Astrocyte of the cerebellum (primary cell): ENCODE data around the gene C4BPA.

Source experiments
- DNase-seq: peaks from one replicate; pipeline ENCODE4 v3.0.0-alpha.2; 2011; ENCODE audit warnings: low read depth
- H3K4me3 ChIP-seq: 2 replicates; pipeline ENCODE4 v1.5.1; 2011; ENCODE audit warnings: mild to moderate bottlenecking, low read depth, low read length, moderate library complexity
- CTCF ChIP-seq: IDR thresholded peaks from 2 replicates; pipeline ENCODE4 v1.5.1; 2012; ENCODE audit warnings: low read length, low read depth, moderate library complexity, mild to moderate bottlenecking; ENCODE audit errors: missing control alignments
- in situ Hi-C: cut with HindIII; loops from 2 replicates; pipeline ENCODE4 v1.10.0; 2017; ENCODE audit warnings: low sequenced_read_pairs

The C4BPA gene

DNA sequence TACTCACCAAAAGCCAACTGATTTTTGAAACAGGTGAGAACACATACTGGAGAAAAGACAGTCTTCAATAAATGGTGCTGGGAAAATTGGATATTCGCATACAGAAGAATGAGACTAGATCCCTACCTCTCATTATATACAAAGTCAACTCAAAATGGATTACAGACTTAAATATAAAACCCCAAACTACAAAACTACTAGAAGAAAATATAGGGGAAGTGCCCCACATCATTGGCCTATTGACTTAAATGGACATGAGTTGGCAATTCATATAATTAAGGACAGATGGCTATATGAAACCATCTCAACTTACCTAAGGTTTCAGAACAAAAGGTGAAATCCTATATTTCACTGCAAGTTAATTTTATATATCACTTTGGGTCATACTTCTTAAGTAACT is 60.1 kb downstream of the C4BPA start:
- DNase-seq = no peak
- H3K4me3 ChIP-seq = no peak overlapping the region
- no peak for TF ChIP-seq CTCF
- in situ Hi-C loops = no loop called here

DNA sequence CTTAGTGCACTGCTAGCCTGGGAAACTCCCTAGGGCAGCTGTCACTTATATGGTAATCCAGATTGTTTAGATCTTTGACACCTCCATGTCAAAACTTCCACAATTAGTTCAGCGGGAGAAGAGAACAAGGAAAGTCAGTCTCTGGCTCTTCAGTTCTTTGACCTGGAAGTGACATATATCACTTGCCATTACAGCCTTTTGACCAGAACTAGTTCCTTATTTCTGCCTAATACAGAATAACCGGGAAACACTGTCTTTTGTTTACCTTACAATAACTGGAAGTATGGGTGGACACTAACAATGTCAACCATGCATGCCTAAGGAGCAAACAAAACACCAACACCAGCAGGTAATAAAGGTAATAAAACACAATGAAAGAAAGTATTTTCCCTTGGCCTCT is 68.3 kb downstream of the C4BPA start:
- in situ Hi-C loops = no loop called here
- DNase-seq = no peak

DNA sequence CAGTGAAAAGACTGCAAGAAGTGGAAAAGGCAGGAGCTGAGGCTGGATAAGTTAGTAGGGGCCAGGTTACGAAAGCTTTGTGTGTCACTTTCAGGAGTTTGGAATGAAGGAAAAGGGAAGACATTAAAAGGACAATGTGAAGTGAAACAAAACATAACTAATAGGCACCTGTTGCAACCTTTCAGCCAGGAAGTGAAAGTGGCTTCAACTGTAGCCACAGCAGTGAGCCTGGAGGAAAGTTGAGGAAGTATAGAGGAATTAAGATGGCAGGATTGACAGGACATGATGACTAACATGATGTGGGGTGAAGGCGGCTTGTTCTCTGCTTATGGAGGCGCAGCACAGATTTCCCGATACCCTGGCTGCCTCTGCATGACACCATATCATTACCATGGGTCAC is 68.9 kb downstream of the C4BPA start:
- no peak for DNase-seq
- no peak for TF ChIP-seq CTCF
- in situ Hi-C loops = no loop called here
- H3K4me3 ChIP-seq = no peak overlapping the region

More for the DNA sequence above, 68.3 kb downstream of the C4BPA start:
- H3K4me3 ChIP-seq = no peak overlapping the region
- no peak for TF ChIP-seq CTCF

DNA sequence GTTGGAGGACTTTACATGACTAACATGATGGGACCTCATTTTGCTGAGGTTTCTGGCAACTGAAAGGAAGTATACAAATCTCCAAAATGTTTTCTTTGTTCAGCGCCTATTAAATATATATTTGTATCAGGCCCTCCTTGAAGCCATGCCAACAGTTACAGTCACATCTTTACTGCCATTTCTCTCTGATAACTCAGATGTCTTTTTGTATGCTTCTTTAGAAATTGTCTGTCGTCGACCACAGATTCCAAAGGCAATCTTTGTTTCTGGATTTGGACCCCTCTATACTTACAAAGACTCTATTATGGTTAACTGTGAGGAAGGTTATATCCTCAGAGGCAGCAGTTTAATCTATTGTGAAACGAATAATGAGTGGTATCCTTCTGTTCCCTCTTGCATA is 69.4 kb downstream of the C4BPA start:
- in situ Hi-C loops = no loop called here
- TF ChIP-seq CTCF = no peak
- H3K4me3 ChIP-seq = no peak overlapping the region
- no peak for DNase-seq

GRCh38 chr1:207174913-207175312 is 70.9 kb downstream of the C4BPA start:
- no peak for TF ChIP-seq CTCF
- DNase-seq = no peak
- in situ Hi-C loops = no loop called here
- H3K4me3 ChIP-seq = no peak overlapping the region

DNA sequence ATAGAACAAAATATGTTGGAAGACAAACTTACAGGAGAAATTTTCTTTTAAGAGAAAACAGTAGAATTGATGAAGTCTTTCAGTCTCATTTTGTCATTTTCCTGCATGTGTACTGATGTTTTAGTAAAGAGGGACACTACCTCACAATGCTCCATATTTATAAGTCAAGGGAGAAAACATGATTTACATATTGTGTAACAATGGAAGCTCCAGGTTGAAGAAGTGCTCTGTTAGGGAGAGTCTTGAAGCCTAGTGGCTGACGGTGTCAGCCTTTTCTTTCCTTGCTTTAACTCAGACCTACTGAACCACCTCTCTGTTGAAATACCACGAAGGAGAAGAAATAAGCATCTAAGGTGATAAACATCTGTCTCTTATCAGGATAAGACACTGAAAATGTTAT is 75.0 kb downstream of the C4BPA start:
- no peak for TF ChIP-seq CTCF

GRCh38 chr1:207181847-207182246 is 77.8 kb downstream of the C4BPA start:
- in situ Hi-C loops = no loop called here
- DNase-seq = no peak
- H3K4me3 ChIP-seq = no peak overlapping the region
- no peak for TF ChIP-seq CTCF

More for the DNA sequence above, 75.0 kb downstream of the C4BPA start:
- in situ Hi-C loops = no loop called here
- no peak overlapping the region for H3K4me3 ChIP-seq
- no peak for DNase-seq
